Endothelial cell of umbilical vein (primary cell): ENCODE data around the gene C1R. TPM values are rescaled to one million over a fixed set of nuclear protein-coding genes. Genes with fewer than 3 reads are reported as not detected.

Source experiments
- BruUV-seq: library from RNA; stranded (reverse); fragments of 400-500 nt; replicated peaks from 2 replicates; lab custom pipeline; 2021; lab: Mats Ljungman, UMichigan
- CTCF ChIA-PET: fragments of 300-600, 350-600 bp; sonication (Branson Sonifier 250); formaldehyde crosslinking; loops from one replicate; lab custom pipeline; 2021; ENCODE audit warnings: antibody characterized with exemption, inconsistent platforms; lab: Charles Lee
- POLR2A ChIA-PET: fragments of 300-600, 350-600 bp; sonication (Branson Sonifier 250); formaldehyde crosslinking; loops from one replicate; lab custom pipeline; 2021; ENCODE audit warnings: antibody characterized with exemption, inconsistent platforms; lab: Charles Lee
- DNase-seq: peaks from one replicate; pipeline ENCODE4 v3.0.0-alpha.2; 2011; ENCODE audit warnings: low read depth, low spot score
- FAIRE-seq: peaks from 2 replicates; lab custom pipeline; 2011; peaks lifted over from hg19 to GRCh38; lab: Jason Lieb, UNC
- H2AFZ ChIP-seq: 2 replicates; pipeline ENCODE4 v1.6.0; 2012; ENCODE audit warnings: low read depth, low read length, control low read depth, inconsistent platforms
- H3K27ac ChIP-seq: 2 replicates; pipeline ENCODE4 v1.5.1; 2011; ENCODE audit warnings: low read depth, mild to moderate bottlenecking, control low read depth, low read length, moderate library complexity; ENCODE audit not compliant: insufficient read depth
- H3K27me3 ChIP-seq, 2 experiments: 2 replicates each; pipeline versions ENCODE4 v1.6.0 to v1.6.1; 2011; ENCODE audit warnings: low read length in 2 of 2, mixed read lengths in 1 of 2; ENCODE audit not compliant: control insufficient read depth in 2 of 2, insufficient read depth in 2 of 2
- H3K36me3 ChIP-seq, 2 experiments: 2 replicates in 1 of 2; 3 replicates in 1 of 2; pipeline ENCODE4 v1.5.1; 2011; ENCODE audit warnings: low read length in 2 of 2, mild to moderate bottlenecking in 1 of 2, moderate library complexity in 1 of 2; ENCODE audit not compliant: control insufficient read depth in 2 of 2, insufficient read depth in 2 of 2; ENCODE audit errors: extremely low read depth in 1 of 2
- H3K4me1 ChIP-seq: 3 replicates; pipeline ENCODE4 v1.5.1; 2011; ENCODE audit warnings: mild to moderate bottlenecking, low read length; ENCODE audit not compliant: control insufficient read depth, insufficient read depth; ENCODE audit errors: extremely low read depth
- H3K4me2 ChIP-seq: 2 replicates; pipeline ENCODE4 v1.6.1; 2011; ENCODE audit warnings: low read length, control low read depth, mixed read lengths; ENCODE audit not compliant: insufficient read depth
- H3K4me3 ChIP-seq, 3 experiments: fragments of 200-600 bp in 1 of 3; sonication (generic), shearing (Covaris generic) in 1 of 3; replicated peaks in 1 of 3; 2 replicates each; pipeline ENCODE4 v1.5.1; 2011 to 2016; ENCODE audit warnings: control low read depth in 3 of 3, low read length in 3 of 3, mild to moderate bottlenecking in 2 of 3, inconsistent platforms in 1 of 3, low read depth in 1 of 3, moderate library complexity in 1 of 3; ENCODE audit not compliant: insufficient read depth in 1 of 3
- H3K79me2 ChIP-seq: 2 replicates; pipeline ENCODE4 v1.6.0; 2012; ENCODE audit warnings: low read length, inconsistent platforms; ENCODE audit not compliant: control insufficient read depth, insufficient read depth
- H3K9ac ChIP-seq: replicated peaks from 2 replicates; pipeline ENCODE3; 2011; ENCODE audit warnings: low read length, control low read depth; ENCODE audit not compliant: insufficient read depth; ENCODE audit errors: extremely low read depth
- H3K9me1 ChIP-seq: replicated peaks from 3 replicates; pipeline ENCODE4 v1.6.0; 2011; ENCODE audit warnings: mild to moderate bottlenecking, low read length; ENCODE audit not compliant: control insufficient read depth, insufficient read depth; ENCODE audit errors: extremely low read depth
- H3K9me3 ChIP-seq: replicated peaks from 2 replicates; pipeline ENCODE4 v1.5.1; 2012; ENCODE audit warnings: low read length, inconsistent platforms; ENCODE audit not compliant: control insufficient read depth, insufficient read depth
- H4K20me1 ChIP-seq: replicated peaks from 2 replicates; pipeline ENCODE3; 2011; ENCODE audit warnings: mild to moderate bottlenecking, low read length; ENCODE audit not compliant: control insufficient read depth, insufficient read depth; ENCODE audit errors: extremely low read depth
- CTCF ChIP-seq, 2 donors: IDR thresholded peaks; 1 replicate in 1 of 2; 2 replicates in 1 of 2; pipeline ENCODE4 v1.5.1; 2011; ENCODE audit warnings: low read length in 2 of 2, mild to moderate bottlenecking in 2 of 2, moderate library complexity in 2 of 2, control low read depth in 1 of 2, inconsistent platforms in 1 of 2, low read depth in 1 of 2; ENCODE audit not compliant: insufficient read depth in 1 of 2; ENCODE audit errors: extremely low read depth in 1 of 2
- EZH2 ChIP-seq: IDR thresholded peaks from 2 replicates; pipeline ENCODE4 v1.6.1; 2012; ENCODE audit warnings: borderline replicate concordance, low read depth, mild to moderate bottlenecking, moderate library complexity, low read length, inconsistent platforms; ENCODE audit not compliant: severe bottlenecking
- FOS ChIP-seq: IDR thresholded peaks from 2 replicates; pipeline ENCODE4 v1.6.1; 2011; ENCODE audit warnings: mild to moderate bottlenecking, low read length, moderate library complexity, borderline replicate concordance; ENCODE audit not compliant: insufficient read depth
- GATA2 ChIP-seq: IDR thresholded peaks from 2 replicates; pipeline ENCODE4 v1.7.0; 2011; ENCODE audit warnings: low read depth, mild to moderate bottlenecking, moderate library complexity, mixed read lengths, low read length; ENCODE audit not compliant: insufficient read length, insufficient read depth
- JUN ChIP-seq: IDR thresholded peaks from 2 replicates; pipeline ENCODE4 v1.6.1; 2011; ENCODE audit warnings: borderline replicate concordance, low read depth; ENCODE audit not compliant: insufficient read length, insufficient read depth
- MAX ChIP-seq: IDR thresholded peaks from 2 replicates; pipeline ENCODE4 v1.6.1; 2011; ENCODE audit not compliant: insufficient read depth, insufficient read length
- MYC ChIP-seq: IDR thresholded peaks from one replicate; pipeline ENCODE4 v1.6.1; 2011; ENCODE audit warnings: mild to moderate bottlenecking, low read depth, low read length
- POLR2A ChIP-seq: IDR thresholded peaks from 2 replicates; pipeline ENCODE4 v1.6.1; 2012; ENCODE audit warnings: low read depth, mild to moderate bottlenecking, control low read depth, low read length
- POLR2AphosphoS5 ChIP-seq: IDR thresholded peaks from 2 replicates; pipeline ENCODE4 v1.6.1; 2012; ENCODE audit warnings: low read depth, mild to moderate bottlenecking, control low read depth, low read length, moderate library complexity; ENCODE audit not compliant: insufficient read depth
- dilution Hi-C: fragments of 300-500 bp; cut with MboI; formaldehyde crosslinking; loops from one replicate; pipeline ENCODE4 v1.15.0; 2019; ENCODE audit warnings: low sequenced_read_pairs; ENCODE audit not compliant: extremely low pct_ligation_motif_present
- intact Hi-C: fragments of 100-400 bp; cut with micrococcal nuclease; formaldehyde crosslinking; loops from one replicate; pipeline ENCODE4 v1.10.0; 2022
- polyA plus RNA-seq, 4 experiments: library from polyadenylated mRNA; depleted of rRNA in 3 of 4; stranded (reverse) in 3 of 4; unstranded in 1 of 4; fragments of >200 nt; gene quantifications; 2 replicates each; pipeline versions ENCODE4 v1.2.1 to v1.2.3, GENCODE V29; 2011 to 2012; ENCODE audit warnings: missing spikeins in 1 of 4
- total RNA-seq: library from RNA; stranded (reverse); gene quantifications from 2 replicates; pipeline ENCODE4 v1.2.3, GENCODE V29; 2021

C1R gene
- total and polyA plus RNA-seq, 2 donors (not counting 3 experiments of a cell fraction or from before 2014, with no cell fraction given) = 3.6 to 5.8 TPM

- Histone ChIP-seq H3K4me3 (no peak overlapping the region), H2AFZ (no peak overlapping the region), H3K9ac (no peak overlapping the region), H3K79me2 (no peaks in the 10 kb centered on the region), H3K4me2 (no peak overlapping the region), H3K27me3 (no peaks in the 10 kb centered on the region), H3K36me3 (no peaks in the 10 kb centered on the region), H4K20me1 (no peaks in the 10 kb centered on the region), H3K4me1 (no peaks in the 10 kb centered on the region), H3K27ac (no peak overlapping the region), H3K9me3 (no peaks in the 10 kb centered on the region), H3K9me1 (no peaks in the 10 kb centered on the region)
- POLR2A ChIA-PET = no interaction called here
- no TSS peak for BruUV-seq
- no peak for FAIRE-seq
- TF ChIP-seq MAX (no peak), EZH2 (no peak), GATA2 (no peak), POLR2A (no peak), MYC (no peak), JUN (no peak), CTCF (IDR thresholded peaks at IDR 0.05; ENCODE audit: extremely low read depth in 1 of 2, insufficient read depth in 1 of 2, low read depth in 1 of 2, low read length in 2 of 2) (no peak), POLR2AphosphoS5 (no peak), FOS (no peak)
- intact Hi-C loops = no loop called here
- dilution Hi-C loops = no loop called here
- no peak for DNase-seq
- CTCF ChIA-PET = interaction anchor here (0.6 to 6.5 kb wide), 6 partner anchors 10 to 245 kb away, joined by 3 to 73 read pairs (median 8); partner anchors contain the start of genes C12orf57, C1S and RNU7-1
These were observed 21.8 kb upstream of the C1R start for GRCh38 chr12:7114008-7114407.
